Measurements from ENCODE around the gene ITGAL. TPM values are rescaled to one million over a fixed set of nuclear protein-coding genes. Genes with fewer than 3 reads are reported as not detected.

ITGAL gene
- total RNA-seq, 1 experiment from 2014 or later: 0.50 TPM

DNA sequence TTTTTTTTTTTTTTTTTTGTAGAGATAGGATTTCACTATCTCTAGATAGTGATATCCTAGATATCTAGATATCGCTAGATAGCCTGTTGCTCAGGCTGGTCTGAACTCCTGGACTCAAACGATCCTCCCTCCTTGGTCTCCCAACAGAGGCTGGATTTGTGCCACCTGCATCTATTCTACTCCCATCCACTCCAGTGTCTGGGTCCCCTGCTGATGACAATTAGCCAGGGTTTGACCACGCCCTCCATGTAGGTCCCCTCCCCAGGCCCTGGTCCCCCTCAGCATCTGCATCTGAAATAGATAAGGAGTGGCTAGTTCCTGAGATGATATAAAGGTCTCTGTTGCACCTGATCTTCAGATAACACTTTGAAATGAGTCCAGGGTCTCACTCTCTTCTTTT lies 96.7 kb downstream of the ITGAL start:
- no peak overlapping the region for H3K4me3 ChIP-seq
- no peaks in the 10 kb centered on the region for H3K36me3 ChIP-seq (ENCODE audit: low read depth)
- no peak overlapping the region for H3K27ac ChIP-seq
- peaks cover 40% of the 10 kb centered on the region for H3K4me1 ChIP-seq (replicated peaks; ENCODE audit: insufficient read depth)
- H4K20me1 ChIP-seq (ENCODE audit: insufficient read depth): no peaks in the 10 kb centered on the region
- no peak for DNase-seq
- intact Hi-C loops (cut with micrococcal nuclease; ENCODE audit: unreplicated experiment): no loop called here
- peaks cover 40% of the 10 kb centered on the region for H3F3A ChIP-seq (ENCODE audit: insufficient read depth, low read depth)
- ChIA-PET POLR2A (ENCODE audit: unreplicated experiment) (no interaction called here), CTCF (no interaction called here)
- H3K9me2 ChIP-seq (ENCODE audit: insufficient read depth): no peaks in the 10 kb centered on the region
- BruUV-seq (replicated peaks): no TSS peak
- no peak overlapping the region for H2AFZ ChIP-seq
- no peaks in the 10 kb centered on the region for H3K27me3 ChIP-seq (ENCODE audit: insufficient read depth, low read depth)
- 0 out of 2 replicates have a peak overlapping the region, but pooled peaks have one; percentile 50 for H3K4me2 ChIP-seq
- 0 out of 2 replicates have a peak, but pooled peaks cover 4% of the 10 kb centered on the region for H3K79me2 ChIP-seq (ENCODE audit: low read depth)
- TF ChIP-seq EZH2 (IDR thresholded peaks at IDR 0.05; ENCODE audit: low read depth): no peak
- no peaks in the 10 kb centered on the region for H3K9me3 ChIP-seq (ENCODE audit: insufficient read depth, low read depth)

DNA sequence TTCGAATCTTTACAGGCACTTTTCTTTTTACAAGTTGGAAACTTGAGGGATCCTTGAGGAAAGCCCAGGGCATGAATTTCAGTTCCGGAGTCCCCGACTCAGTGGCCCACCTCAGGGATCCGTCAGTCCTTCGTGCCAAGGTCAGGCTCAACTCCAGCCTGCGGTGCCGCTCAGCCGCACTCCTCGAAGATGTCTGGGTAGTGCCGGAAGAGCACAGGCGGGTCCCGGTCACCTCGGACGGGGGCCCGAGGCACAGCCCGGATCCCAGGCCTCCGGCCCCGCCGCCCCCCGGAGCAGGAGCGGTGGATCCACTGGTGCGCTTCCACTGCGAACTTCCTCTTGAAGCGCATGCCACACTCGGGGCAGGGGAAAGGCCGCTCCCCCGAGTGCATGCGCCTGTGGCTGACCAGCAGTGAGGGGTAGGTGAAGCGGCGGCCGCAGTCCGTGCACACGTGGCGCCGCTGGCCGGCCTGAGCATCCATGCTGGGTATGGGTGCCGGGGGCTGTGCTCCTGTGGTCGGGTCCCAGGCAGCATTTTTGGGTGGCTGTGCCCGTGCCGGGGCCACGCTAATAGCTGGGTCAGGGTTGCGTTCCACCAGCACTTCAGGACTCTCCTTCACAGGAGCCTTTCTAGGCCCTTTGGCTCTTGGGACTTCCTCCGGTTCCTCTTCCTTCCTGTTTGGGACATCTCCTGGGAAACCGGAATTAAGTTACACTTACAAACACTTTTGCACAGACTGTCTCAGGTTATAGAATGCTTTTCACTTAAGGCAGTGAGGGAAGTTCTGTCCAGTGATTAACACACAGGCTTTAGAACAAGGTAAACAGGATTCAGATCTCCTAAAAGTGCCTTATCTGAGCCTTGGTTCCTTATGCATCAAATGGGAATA lies 97.4 kb downstream of the ITGAL start:
- Histone ChIP-seq H3K27me3 (ENCODE audit: insufficient read depth, low read depth) (no peaks in the 10 kb centered on the region), H4K20me1 (ENCODE audit: insufficient read depth) (no peaks in the 10 kb centered on the region), H3K4me1 (replicated peaks; ENCODE audit: insufficient read depth) (peaks cover 40% of the 10 kb centered on the region), H3K79me2 (ENCODE audit: low read depth) (0 out of 2 replicates have a peak, but pooled peaks cover 4% of the 10 kb centered on the region), H3F3A (ENCODE audit: insufficient read depth, low read depth) (peaks cover 47% of the 10 kb centered on the region), H3K4me3 (no peak overlapping the region), H3K36me3 (ENCODE audit: low read depth) (no peaks in the 10 kb centered on the region), H3K4me2 (peak overlapping the region; percentile 98), H3K9me3 (ENCODE audit: insufficient read depth, low read depth) (no peaks in the 10 kb centered on the region), H3K27ac (no peak overlapping the region), H3K9me2 (ENCODE audit: insufficient read depth) (no peaks in the 10 kb centered on the region), H2AFZ (no peak overlapping the region)
- DNase-seq: no peak
- TF ChIP-seq, protein P1, sequence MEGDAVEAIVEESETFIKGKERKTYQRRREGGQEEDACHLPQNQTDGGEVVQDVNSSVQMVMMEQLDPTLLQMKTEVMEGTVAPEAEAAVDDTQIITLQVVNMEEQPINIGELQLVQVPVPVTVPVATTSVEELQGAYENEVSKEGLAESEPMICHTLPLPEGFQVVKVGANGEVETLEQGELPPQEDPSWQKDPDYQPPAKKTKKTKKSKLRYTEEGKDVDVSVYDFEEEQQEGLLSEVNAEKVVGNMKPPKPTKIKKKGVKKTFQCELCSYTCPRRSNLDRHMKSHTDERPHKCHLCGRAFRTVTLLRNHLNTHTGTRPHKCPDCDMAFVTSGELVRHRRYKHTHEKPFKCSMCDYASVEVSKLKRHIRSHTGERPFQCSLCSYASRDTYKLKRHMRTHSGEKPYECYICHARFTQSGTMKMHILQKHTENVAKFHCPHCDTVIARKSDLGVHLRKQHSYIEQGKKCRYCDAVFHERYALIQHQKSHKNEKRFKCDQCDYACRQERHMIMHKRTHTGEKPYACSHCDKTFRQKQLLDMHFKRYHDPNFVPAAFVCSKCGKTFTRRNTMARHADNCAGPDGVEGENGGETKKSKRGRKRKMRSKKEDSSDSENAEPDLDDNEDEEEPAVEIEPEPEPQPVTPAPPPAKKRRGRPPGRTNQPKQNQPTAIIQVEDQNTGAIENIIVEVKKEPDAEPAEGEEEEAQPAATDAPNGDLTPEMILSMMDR (conservative IDR thresholded peaks at IDR 0.05): no peak
- no peak for TF ChIP-seq EZH2 (IDR thresholded peaks at IDR 0.05; ENCODE audit: low read depth)
- POLR2A ChIA-PET (ENCODE audit: unreplicated experiment): interaction anchor here (1.3 kb wide), 1 partner anchor 12 kb away, joined by 4 read pairs; the partner anchor contains the start of gene ZNF764
- CTCF ChIA-PET: no interaction called here
- BruUV-seq (replicated peaks): no TSS peak
- intact Hi-C loops (cut with micrococcal nuclease; ENCODE audit: unreplicated experiment): no loop called here

DNA sequence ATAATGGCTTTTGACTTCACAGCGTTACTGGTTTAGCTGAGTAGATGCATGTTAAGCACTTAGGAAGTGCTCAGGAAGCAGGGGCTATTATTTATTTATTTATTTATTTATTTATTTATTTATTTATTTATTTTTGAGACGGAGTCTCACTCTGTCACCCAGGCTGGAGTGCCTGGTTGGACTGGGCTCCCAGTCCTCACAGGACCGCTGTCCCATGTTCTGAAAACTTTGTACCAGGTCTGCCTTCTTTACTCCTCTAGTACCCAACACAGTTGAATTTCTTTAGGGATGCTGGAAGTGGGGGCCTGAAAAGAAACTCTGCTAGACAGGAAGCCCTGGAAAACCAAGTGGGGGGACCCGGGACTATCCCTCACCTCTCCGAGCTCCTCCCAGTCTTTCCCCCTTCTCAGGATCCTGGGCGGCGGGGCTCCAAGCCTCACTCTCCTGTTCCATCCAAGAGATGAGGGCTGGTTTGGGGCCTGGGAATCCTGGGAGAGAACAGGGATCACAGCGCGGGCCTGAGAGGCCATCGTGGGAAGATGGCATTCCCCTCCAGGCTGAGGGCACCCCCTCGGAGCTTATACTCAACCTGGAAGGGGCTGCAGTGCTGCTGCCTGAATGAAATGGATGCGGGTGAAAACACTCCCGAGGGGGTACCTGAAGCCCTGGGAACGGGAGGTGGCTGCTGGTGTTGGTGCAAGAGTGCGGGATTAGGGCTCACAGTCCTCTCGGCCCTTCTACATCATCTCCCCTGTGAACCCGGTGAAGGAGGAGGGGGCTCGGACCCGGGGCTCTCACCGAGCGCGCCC lies 98.3 kb downstream of the ITGAL start:
- Histone ChIP-seq H3F3A (ENCODE audit: insufficient read depth, low read depth) (peaks cover 49% of the 10 kb centered on the region), H3K27me3 (ENCODE audit: insufficient read depth, low read depth) (no peaks in the 10 kb centered on the region), H3K9me2 (ENCODE audit: insufficient read depth) (no peaks in the 10 kb centered on the region), H3K79me2 (ENCODE audit: low read depth) (0 out of 2 replicates have a peak, but pooled peaks cover 4% of the 10 kb centered on the region), H3K4me3 (peak overlapping the region; percentile 89), H4K20me1 (ENCODE audit: insufficient read depth) (no peaks in the 10 kb centered on the region), H3K9me3 (ENCODE audit: insufficient read depth, low read depth) (no peaks in the 10 kb centered on the region), H3K36me3 (ENCODE audit: low read depth) (no peaks in the 10 kb centered on the region), H3K27ac (peak overlapping the region; percentile 61), H2AFZ (peak overlapping the region; percentile 81), H3K4me1 (replicated peaks; ENCODE audit: insufficient read depth) (peaks cover 40% of the 10 kb centered on the region), H3K4me2 (peak overlapping the region; percentile 98)
- no peak for DNase-seq
- ChIA-PET POLR2A (ENCODE audit: unreplicated experiment) (interaction anchor here (0.6 to 1.3 kb wide), 2 partner anchors 11 to 13 kb away, joined by 3 to 4 read pairs; partner anchors contain the start of gene ZNF764), CTCF (no interaction called here)
- BruUV-seq (replicated peaks): TSS peak; percentile 23
- no peak for TF ChIP-seq EZH2 (IDR thresholded peaks at IDR 0.05; ENCODE audit: low read depth)
- TF ChIP-seq, protein P1 (conservative IDR thresholded peaks at IDR 0.05): no peak
- intact Hi-C loops (cut with micrococcal nuclease; ENCODE audit: unreplicated experiment): loop anchor here (1.0 kb wide), 1 partner anchor 14 kb away; the partner anchor contains the start of gene ZNF785
